Astrocyte (in vitro differentiated cells and primary cell): ENCODE data around the gene SENP3.

Source experiments
- EZH2 ChIP-seq: IDR thresholded peaks from 2 replicates; pipeline ENCODE4 v1.6.1; 2012; ENCODE audit warnings: mild to moderate bottlenecking, low read length, inconsistent platforms; ENCODE audit not compliant: insufficient read depth
- TF ChIP-seq, protein P1 (sequence below): IDR thresholded peaks from 2 replicates; pipeline ENCODE4 v1.5.1; 2011; ENCODE audit warnings: low read depth, mild to moderate bottlenecking, inconsistent platforms, low read length, moderate library complexity; ENCODE audit not compliant: insufficient read depth

DNA sequence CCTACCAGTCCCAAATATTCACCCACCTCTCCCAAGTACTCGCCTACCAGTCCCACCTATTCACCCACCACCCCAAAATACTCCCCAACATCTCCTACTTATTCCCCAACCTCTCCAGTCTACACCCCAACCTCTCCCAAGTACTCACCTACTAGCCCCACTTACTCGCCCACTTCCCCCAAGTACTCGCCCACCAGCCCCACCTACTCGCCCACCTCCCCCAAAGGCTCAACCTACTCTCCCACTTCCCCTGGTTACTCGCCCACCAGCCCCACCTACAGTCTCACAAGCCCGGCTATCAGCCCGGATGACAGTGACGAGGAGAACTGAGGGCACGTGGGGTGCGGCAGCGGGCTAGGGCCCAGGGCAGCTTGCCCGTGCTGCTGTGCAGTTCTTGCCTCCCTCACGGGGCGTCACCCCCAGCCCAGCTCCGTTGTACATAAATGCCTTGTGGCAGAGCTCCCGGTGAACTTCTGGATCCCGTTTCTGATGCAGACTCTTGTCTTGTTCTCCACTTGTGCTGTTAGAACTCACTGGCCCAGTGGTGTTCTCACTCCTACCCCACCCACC is 47.8 kb upstream of the SENP3 start:
- TF ChIP-seq, protein P1, sequence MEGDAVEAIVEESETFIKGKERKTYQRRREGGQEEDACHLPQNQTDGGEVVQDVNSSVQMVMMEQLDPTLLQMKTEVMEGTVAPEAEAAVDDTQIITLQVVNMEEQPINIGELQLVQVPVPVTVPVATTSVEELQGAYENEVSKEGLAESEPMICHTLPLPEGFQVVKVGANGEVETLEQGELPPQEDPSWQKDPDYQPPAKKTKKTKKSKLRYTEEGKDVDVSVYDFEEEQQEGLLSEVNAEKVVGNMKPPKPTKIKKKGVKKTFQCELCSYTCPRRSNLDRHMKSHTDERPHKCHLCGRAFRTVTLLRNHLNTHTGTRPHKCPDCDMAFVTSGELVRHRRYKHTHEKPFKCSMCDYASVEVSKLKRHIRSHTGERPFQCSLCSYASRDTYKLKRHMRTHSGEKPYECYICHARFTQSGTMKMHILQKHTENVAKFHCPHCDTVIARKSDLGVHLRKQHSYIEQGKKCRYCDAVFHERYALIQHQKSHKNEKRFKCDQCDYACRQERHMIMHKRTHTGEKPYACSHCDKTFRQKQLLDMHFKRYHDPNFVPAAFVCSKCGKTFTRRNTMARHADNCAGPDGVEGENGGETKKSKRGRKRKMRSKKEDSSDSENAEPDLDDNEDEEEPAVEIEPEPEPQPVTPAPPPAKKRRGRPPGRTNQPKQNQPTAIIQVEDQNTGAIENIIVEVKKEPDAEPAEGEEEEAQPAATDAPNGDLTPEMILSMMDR: no peak
- TF ChIP-seq EZH2: no peak
